Measurements from ENCODE around the gene LARGE1. TPM values are rescaled to one million over a fixed set of nuclear protein-coding genes. Genes with fewer than 3 reads are reported as not detected.
A peak's percentile ranks its signal among the peaks of the same experiment; 100 is the strongest.

Gene LARGE1
- total and polyA plus RNA-seq, 2 of the 8 experiments (the other 6 are each of a cell fraction or from before 2014, with no cell fraction given): 43.7 to 83.0 TPM

- Histone ChIP-seq H2BK12ac (ENCODE audit: low read depth, low read length) (no peak overlapping the region), H3K4ac (replicated peaks; ENCODE audit: insufficient read length, low read depth, low read length) (no peak overlapping the region), H2BK20ac (ENCODE audit: low read length) (no peak overlapping the region), H3K79me1 (ENCODE audit: low read depth, low read length) (peaks cover 2% of the 10 kb centered on the region; the same call in 1 of the 2 replicates), H4K5ac (ENCODE audit: insufficient read length, low read depth, low read length) (no peak overlapping the region), H3K23me2 (ENCODE audit: low read depth, low read length) (no peaks in the 10 kb centered on the region), H3K27ac (ENCODE audit: low read depth, low read length) (no peak overlapping the region), H2BK120ac (replicated peaks; ENCODE audit: low read depth, low read length) (no peak overlapping the region), H4K91ac (replicated peaks; ENCODE audit: insufficient read length, low read length) (no peak overlapping the region), H3K23ac (ENCODE audit: insufficient read length) (no peak overlapping the region), H2BK5ac (ENCODE audit: low read depth, low read length) (peak overlapping the region; percentile 26; the same call in 1 of the 2 replicates), H2AFZ (ENCODE audit: low read length) (no peak overlapping the region), H3K14ac (ENCODE audit: insufficient read length) (no peak overlapping the region), H3K79me2 (ENCODE audit: control insufficient read depth in 1 of 2, insufficient read depth in 2 of 2, low read length in 2 of 2) (peaks cover 0 to 6% of the 10 kb centered on the region in 2 experiments; a peak in 2 of 4 replicates), H3K27me3 (replicated peaks in 1 of 4; ENCODE audit: control insufficient read depth in 3 of 4, extremely low read depth in 1 of 4, insufficient read depth in 3 of 4, low read length in 3 of 4) (no peaks in the 10 kb centered on the region), H4K20me1 (replicated peaks in 1 of 2; ENCODE audit: control insufficient read depth in 1 of 2, insufficient read depth in 2 of 2, low read length in 2 of 2) (peaks cover 3 to 6% of the 10 kb centered on the region in 2 experiments), H3K9ac (replicated peaks in 1 of 4; ENCODE audit: extremely low read depth in 1 of 4, low read depth in 3 of 4, low read length in 3 of 4) (no peak overlapping the region; a peak in 1 of 7 replicates), H2AK5ac (ENCODE audit: low read depth, low read length) (no peak overlapping the region), H3K56ac (replicated peaks; ENCODE audit: insufficient read length, low read depth, low read length) (no peak overlapping the region), H3K9me3 (ENCODE audit: insufficient read depth in 2 of 2, low read depth in 1 of 2, low read length in 1 of 2) (no peaks in the 10 kb centered on the region), H3K4me3 (ENCODE audit: extremely low read depth in 1 of 4, insufficient read depth in 2 of 4, low read depth in 3 of 4, low read length in 4 of 4) (peak overlapping the region in 1 of 4 experiments; percentile 9; a peak in 1 of 8 replicates), H2BK15ac (ENCODE audit: low read length) (peak overlapping the region; percentile 40; the same call in 1 of the 2 replicates), H3K4me1 (replicated peaks in 1 of 4; ENCODE audit: control insufficient read depth in 3 of 4, insufficient read depth in 4 of 4, low read length in 3 of 4) (peaks cover 3 to 10% (median 7%) of the 10 kb centered on the region in 4 experiments), H4K8ac (ENCODE audit: extremely low read depth, insufficient read depth, low read length) (no peak overlapping the region), H3K18ac (ENCODE audit: extremely low read depth, low read length) (0 out of 2 replicates have a peak overlapping the region, but pooled peaks have one; percentile 13), H3K36me3 (ENCODE audit: control insufficient read depth in 2 of 4, insufficient read depth in 4 of 4, low read length in 3 of 4) (no peaks in the 10 kb centered on the region), H3K4me2 (ENCODE audit: insufficient read depth in 1 of 2, low read depth in 2 of 2, low read length in 2 of 2) (peak overlapping the region; percentile 11 to 53; a peak in 2 of 4 replicates)
- peak in 1 of 2 experiments; percentile 52 for DNase-seq (ENCODE audit: low read depth in 1 of 2, low spot score in 2 of 2)
- TF ChIP-seq RNF2 (IDR thresholded peaks at IDR 0.05; ENCODE audit: borderline replicate concordance, low read depth, low read length, missing control alignments, poor library complexity, severe bottlenecking): no peak
- TF ChIP-seq BACH1 (IDR thresholded peaks at IDR 0.05; ENCODE audit: low read length): no peak
- no peak for TF ChIP-seq SIX5 (IDR thresholded peaks at IDR 0.05; ENCODE audit: low read depth, low read length)
- no peak for TF ChIP-seq POU5F1 (IDR thresholded peaks at IDR 0.05; ENCODE audit: low read depth, low read length)
- TF ChIP-seq CHD2 (IDR thresholded peaks at IDR 0.05; ENCODE audit: low read length): no peak
- TF ChIP-seq SP4 (IDR thresholded peaks at IDR 0.05; ENCODE audit: low read length): no peak
- ChIA-PET POLR2A (ENCODE audit: partially characterized antibody) (no interaction called here), CTCF (ENCODE audit: partially characterized antibody) (no interaction called here)
- 40% methylated on average over 4 of the region's 4 CpGs; no CpG with 5 or more reads in 1 of the 2 experiments for WGBS, 2 experiments (ENCODE audit: extremely low coverage in 1 of 2, insufficient coverage in 1 of 2, insufficient read length in 1 of 2, insufficient replicate concordance in 2 of 2, low coverage in 1 of 2, low lambda C conversion rate in 2 of 2, missing lambda C conversion rate in 1 of 2)
- FAIRE-seq: no peak
These were observed 428.0 kb downstream of the LARGE1 start for GRCh38 chr22:33492210-33492651.
